ENCODE measurements around the gene PTPRD.

GRCh38 chr9:10134266-10134665 is 478.5 kb downstream of the PTPRD start:
- TF ChIP-seq CTCF (IDR thresholded peaks at IDR 0.05 in 4 of 5, conservative IDR thresholded peaks at IDR 0.05 in 1 of 5): no peak
- no peak for TF ChIP-seq POLR2A (IDR thresholded peaks at IDR 0.05)
